GM18502 (cell line): ENCODE data around the gene EFL1.

ENCODE experiments used
- ATAC-seq: cut with Tn5 transposase; IDR thresholded peaks from one replicate; pipeline ENCODE4 v1.9.1; 2021; ENCODE audit warnings: mild to moderate bottlenecking; ENCODE audit not compliant: unreplicated experiment, poor library complexity

Gene EFL1

DNA sequence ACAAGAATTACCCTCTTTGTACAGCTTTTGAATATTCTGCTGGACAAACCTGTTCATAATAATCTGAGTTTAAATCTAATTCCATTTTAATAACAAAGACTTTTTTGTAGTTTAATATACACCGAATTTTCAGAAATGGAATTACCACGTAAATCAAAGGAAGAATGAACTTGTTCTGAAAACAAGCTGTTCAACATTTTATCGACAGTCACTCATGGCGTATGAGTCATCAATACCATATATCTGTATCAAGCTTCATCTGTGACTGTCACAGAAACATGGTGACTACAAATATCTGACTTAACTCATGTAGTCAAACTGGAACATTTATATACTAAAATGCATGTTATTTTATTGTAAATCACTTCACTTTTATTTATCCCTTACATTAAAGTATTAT lies 90.0 kb downstream of the EFL1 start:
- no peak for ATAC-seq

DNA sequence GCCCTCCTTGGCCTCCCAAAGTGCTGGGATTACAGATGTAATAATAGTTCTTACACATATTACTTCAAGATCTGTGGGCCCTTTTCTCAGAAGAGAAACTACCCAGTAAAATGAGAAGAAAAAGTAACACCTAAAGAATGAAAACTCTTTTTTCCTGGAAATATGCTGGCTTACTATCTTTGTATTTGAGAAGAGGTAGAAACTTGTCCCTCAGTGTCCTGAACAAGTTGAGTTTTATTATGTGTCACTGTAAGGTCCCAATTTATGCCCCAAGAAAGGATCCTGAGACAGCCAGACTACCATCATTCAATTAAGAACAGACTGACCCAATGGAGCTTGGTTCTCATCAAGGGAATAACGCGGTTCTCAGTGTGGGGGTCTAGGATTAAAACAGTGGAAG lies 93.8 kb downstream of the EFL1 start:
- no peak for ATAC-seq

DNA sequence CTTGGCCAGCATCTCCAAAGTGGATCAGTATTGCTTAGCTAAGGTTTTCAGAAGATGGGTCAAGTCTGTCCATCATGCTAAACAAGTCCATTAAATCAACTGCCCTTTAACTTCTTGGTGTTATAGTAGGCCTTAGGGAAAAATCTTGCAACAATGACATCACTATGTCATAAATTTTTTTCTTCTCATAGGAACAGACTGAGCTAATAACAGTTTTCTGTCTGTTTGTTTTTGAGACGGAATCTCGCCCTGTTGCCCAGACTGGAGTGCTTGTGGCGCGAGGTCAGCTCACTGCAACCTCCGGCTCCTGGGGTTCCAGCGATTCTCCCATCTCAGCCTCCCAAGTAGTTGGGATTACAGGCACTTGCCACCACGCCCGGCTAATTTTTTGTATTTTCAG lies 94.2 kb downstream of the EFL1 start:
- no peak for ATAC-seq

DNA sequence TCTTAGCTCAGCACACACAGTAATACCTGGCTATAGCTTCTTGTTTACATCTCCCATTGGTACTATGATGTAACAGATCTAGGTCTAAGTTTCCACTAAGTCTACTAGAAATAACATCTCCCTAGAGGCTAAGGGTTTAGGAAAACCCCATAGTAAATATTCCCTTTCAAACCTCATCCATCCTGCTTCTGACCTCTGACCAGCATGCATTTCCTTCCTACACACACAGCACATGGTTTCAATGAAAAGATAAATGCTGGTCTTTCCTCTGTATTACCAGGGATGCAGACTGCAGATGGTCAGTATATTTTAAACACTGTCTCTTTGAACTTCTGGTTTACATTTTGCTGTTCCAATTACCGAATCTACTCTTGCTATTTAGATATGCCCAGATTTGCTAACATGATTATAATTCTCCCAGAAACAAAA lies 96.6 kb downstream of the EFL1 start:
- ATAC-seq: no peak

DNA sequence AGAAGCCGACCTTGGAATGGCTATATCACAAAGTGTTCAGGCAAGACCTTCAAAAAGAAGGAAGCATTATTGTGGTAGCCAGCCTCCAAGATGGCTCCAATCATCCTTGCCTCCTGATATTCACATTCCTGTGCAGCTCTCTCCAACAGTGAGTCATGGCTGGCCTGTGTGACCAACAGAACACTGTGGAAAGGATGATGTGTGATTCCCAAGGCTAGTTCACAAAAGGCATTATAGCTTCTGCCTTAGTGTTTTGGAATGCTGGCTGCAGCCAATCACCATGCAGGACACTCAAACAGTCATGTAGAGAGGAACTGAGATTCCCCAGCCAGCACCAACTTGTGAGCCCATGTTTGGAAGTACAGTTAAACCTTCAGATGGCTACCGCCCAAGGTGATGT lies 102.6 kb downstream of the EFL1 start:
- ATAC-seq: no peak

DNA sequence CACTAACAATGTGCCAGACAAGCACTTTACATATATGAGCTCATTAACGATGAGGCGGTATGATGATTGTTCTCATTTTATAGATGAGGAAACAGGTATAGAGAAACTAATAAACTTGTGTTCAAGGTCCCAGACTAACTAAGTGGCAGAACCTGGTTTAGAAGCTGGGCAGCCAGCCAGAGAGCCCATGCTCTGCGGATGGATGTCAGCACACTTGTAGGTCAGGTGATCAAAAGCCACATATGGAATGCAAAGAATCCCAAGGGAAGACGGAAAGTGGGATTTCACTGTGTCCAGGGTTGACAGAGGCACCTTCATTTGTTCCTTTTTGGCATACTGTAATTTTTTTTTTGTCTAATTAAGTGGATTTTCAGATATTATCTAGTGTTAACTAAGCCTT lies 103.7 kb downstream of the EFL1 start:
- ATAC-seq: no peak

DNA sequence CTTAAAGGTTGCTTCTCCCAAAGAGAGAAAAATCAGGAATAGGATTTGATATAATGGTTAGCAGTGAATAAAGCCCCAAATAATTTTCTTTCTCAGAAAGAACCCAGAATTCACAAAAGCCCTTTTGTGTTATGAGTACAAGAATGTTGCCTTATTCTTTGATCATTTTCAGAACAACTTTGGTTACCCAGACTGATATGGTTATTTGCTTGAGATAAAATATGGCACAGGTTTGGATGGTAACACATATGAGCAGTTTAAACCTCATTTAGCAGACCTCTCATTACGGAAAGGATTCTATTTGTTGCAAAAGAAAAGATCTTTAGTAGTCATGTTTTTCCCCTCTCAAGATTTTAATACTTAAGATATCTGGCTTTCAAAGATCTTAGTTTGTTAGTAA lies 111.9 kb downstream of the EFL1 start:
- ATAC-seq: no peak

DNA sequence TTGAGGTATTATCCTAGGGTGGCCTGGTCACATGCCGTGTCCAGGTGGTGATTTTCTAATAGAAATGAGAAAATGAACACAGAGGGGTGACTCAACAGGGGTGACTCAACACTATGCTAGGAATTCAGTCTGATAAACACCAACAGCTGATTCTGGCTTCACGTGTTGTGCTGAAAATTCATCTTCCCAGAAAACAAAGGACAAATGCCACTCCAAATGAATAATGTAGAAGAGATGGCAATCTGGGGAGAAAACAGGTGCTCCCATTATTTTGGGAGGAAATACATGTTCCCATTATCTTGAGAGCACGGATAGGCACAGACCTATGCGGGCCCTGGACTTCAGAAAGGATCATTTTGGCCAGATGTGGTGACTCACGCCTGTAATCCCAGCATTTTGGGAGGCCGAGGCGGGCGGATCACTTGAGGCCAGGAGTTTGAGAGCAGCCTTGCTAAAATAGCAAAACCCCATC lies 115.5 kb downstream of the EFL1 start:
- no peak for ATAC-seq

DNA sequence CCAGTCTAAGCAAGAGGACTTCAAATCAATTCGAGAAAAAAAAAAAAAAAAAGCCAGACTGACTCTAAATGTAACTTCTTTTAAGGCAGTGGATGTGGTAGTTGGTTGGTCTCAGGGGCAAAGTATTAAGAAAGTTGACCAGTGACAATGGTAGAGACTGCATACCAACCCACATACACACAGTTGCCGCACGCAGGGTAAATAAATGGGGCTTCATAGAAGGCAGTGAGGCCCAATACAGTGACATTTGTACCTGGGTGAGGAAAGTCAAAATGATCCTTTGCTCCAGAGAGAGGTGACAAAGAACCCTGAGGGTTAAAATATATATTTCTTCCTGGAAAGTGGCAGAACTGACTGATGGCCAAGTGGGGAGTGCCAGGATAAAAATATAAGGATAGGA lies 116.0 kb downstream of the EFL1 start:
- ATAC-seq: no peak

DNA sequence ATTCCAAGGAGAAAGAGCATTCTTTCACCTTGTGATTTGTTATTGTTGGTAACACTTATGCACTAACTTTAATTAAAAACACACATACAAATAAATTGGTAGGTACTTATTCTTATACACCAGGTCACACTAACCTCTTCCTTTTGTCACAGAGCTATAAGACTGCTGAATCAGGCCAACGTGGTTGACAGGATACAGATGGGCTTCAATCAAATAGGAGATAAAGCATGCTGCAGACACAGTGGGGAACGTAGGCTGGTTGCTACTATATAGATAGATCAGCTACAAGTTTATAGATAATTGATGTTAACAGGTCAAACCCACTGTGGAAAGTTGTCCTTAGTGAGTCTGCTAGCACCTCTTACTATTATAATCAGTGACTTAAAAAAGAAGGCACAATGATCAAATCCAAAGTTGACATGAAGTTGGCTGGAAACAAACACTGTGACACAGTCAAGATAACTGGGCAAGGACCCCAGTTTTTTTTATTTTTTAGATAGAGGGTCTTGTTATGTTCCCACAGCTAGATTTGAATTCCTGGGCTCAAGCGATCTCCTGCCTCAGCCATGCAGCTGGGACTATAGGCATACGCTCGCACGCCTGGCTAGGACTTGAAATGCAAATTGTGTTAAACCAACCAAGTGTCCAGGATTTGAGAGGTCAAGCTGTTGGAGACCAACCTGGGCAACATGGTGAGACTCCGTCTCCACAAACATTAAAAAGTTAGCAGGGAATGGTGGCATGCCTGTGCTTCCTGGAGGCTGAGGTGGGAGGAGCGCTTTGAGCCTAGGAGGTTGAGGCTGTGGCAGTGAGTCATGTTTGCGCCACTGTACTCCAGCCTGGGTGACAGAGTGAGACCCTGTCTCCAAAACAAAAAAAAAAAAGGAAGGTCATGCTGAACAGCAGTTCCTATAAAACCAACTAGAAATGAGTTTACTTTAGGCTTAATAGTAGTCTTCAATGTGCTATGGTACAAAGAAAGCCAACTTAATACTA lies 118.8 kb downstream of the EFL1 start:
- no peak for ATAC-seq

DNA sequence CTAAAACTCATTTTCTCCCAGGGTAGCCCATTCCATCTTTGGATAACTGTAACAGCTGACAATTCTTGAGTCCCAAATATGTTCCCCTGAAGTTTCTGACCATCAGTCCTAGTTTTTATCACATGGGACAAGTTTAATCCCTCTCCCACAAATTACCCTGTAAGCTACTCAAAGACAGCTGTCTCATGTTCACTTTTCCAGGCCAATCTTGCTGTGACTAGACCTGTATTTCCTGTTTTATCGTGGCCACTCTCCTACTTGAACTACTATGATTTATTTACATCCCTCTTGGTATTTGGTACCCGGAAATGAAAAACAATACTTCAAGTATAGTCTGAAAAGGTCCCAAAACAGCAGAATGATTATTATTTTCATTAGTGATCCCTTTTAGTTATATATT lies 121.6 kb downstream of the EFL1 start:
- no peak for ATAC-seq

DNA sequence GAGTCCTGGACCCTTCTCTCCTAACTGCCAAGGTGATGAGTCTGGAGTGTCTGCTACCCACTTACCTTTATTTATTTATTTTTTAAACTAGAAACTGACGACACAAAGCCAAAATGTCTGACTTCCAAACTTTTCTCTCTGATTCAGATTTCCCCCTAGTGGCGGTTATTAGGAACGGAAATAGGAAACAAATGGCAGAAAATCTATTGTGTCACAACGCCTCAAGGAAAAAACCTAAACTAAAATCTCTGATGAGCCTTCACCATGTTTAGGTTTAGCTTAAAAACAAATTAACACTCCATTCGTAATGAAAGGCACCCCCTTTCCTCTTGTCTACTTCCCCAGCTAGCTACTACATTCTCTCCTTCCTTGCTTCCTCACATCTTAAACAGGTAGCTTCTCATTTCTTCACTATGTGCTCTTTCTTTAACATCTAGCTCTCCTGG lies 122.7 kb downstream of the EFL1 start:
- ATAC-seq: no peak

DNA sequence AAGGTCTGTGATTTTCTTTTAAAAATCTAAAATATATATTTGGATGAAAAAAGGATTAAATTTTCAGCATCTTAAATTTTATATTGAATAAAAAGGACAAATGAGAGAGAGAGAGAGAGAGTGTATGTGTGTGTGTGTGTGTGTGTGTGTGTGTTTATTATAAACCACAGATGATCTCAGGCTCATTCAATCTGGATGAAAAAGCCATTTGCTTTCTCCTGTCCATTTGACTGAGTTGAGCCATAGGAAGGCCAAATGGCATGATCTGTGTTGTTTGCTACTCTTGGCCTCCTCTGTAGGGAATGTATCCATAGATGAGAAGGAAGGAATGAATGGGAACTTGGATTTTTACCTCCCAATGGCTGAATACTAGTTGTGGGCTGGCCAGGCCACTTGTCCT lies 124.2 kb downstream of the EFL1 start:
- ATAC-seq: no peak

DNA sequence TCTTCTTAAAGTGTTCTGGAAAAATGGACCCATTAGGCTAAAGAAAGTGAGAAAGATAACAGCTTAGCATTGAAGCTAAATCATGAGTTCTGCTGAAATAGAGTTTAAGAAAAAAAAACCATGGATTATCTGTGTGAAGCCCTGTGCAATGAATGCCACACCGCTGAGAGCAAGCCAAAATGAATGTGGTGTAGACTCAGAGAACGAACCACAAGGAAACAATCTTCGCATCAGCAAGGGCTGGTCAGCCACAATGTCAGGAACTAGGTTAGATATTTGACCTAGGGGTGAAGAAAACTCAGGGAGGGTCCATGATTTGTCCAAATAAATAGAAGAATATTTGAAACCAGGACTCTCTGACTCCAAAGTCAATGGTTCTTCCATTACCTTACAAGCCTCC lies 125.3 kb downstream of the EFL1 start:
- ATAC-seq: no peak

DNA sequence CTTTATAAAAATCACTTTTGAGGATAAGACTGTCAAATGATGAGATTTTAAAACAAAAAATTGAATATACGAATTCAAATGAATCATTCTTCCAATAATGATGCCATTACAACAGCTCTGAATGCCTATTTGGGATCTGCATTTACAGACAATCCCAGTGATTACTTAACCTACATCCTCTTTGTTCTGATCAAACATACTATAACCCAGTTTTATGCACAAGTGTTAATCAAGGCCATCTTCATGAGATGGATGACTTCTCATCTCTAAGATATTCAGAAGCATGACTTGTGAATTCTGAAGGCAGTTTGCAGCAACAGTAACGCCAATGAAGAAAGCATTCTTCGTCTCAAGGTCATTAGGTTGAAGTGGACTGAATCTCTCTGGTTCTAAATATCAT lies 126.4 kb downstream of the EFL1 start:
- ATAC-seq: no peak

DNA sequence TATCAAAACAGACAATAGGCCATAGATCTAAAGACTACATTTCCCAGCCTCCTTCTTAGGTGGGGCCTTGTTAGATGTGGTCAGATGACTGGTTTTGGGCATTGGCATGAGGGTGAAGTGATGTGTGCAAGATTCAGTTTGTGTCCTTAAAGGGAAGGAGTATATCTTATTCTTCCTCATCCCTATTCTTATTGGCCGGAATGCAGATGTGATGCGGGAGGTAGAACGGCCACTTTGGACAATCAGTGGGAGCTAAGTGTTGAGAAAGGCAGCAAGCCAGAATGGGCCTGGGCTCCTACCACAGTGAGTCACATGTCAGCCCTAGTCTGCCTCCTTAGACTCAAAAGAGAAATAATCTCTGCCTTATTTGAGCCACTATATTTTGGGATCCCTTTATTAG lies 126.9 kb downstream of the EFL1 start:
- ATAC-seq: no peak

DNA sequence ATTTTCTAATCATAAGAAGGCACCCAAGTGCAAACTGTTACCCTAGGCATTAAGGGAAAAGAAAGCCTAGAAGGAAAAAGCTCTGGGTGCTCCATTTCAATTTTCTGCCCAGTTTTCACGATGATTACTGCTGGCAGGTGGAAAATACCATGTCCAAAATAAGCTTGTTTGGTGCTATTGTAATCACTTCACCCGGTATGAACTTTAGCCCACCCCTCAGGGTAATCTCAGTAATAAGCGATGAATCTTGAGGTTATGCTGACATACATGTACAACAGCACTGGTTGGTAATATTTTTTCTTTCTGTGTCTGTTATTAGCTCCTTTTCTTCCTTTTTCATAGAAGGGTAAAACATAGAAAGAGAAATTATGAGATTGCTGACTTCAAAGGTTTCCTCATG lies 128.1 kb downstream of the EFL1 start:
- ATAC-seq: no peak

DNA sequence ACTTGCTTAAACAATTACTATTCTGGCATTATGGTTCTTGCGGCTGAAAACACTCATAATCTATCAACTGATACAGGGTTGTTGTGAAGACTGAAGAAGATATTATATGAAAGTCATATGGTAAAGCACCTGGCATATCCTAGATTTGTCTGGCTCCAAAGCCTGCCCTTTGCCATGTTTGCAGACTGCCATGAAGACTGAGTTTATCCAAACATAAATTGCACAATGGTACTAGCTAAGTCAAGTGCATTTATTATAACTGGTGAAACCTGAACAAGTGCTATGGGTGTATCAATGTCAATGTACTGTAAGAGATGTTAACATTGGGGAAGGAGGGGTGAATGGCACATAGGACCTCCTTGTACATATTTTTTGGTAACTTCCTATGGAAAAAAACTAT lies 129.3 kb downstream of the EFL1 start:
- ATAC-seq: no peak

DNA sequence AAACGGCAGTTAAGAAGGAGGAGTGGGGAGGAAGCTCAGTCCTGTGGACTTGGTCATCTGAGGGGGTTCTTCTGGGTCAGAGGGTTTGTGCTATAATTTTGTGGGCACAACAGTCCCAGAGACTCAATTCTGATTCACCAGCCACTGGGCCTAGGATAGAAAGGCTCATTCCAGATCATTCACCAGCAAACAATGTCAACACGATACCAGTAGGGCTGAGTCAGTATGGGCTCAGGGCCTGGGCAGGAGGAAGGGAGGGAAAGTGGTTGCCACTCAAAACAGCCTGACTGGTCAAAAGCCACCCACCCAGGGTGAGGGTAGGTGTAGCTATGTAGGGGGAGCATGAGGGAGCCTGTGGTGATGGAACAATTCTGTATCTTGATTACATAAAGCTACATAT lies 129.8 kb downstream of the EFL1 start:
- ATAC-seq: no peak

DNA sequence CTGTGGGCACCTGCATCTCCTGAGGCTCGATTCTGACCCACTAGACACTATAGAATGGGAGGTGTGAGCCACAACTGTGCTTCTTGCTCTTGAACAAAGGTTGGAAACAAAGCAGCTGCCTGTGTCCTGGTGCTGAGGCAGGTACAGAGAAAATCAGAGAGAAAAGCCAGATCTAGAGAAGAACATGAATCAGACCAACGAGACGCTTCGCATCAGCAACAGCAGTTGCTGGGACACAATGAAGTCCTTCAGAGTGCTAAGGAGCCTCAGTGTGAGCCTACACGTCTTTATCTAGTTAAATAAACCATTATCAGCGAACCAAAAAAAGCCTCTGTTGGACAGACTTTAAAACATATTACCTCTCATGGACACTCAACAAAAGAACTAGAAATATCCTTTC lies 130.4 kb downstream of the EFL1 start:
- ATAC-seq: no peak

DNA sequence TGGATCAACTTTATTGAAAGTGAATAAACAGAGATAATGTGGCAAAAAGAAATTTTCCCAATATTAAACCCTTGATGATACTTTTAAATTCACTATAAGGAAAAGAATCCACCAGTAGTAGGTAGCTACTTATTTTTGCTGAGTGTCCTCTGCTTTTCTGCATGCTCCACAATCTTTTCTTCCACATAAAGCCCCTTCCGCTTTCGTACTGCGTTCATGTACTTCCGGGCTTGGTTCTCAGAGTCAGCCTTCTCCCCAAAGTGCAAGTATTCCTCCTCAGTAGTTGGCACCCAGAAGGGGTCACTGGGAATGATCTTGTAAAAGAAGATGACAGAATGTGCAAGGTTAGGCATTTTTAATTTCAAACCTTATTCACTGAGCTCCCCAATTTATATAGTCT lies 132.3 kb downstream of the EFL1 start:
- ATAC-seq: no peak

DNA sequence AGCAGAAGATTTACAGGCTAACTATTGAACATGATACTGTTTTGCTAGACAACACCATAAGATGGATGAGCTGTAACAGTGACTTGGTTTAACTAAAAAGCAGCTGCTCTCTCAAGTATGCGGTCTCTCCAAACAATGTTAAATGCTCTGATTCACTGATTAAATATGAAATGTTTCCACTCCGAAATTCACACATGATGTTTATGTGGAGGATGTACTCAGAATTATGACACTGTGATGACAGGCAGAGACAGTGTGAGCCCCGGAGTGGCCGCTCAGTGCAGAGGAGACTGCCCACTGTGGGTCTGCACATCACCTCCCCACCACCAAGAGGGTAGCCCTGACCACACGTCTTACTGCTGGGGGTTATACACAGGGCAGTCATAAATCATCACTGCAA lies 132.8 kb downstream of the EFL1 start:
- ATAC-seq: no peak
